ELR (cell line): ENCODE data around the gene UGT3A2.

Experiments
- DNase-seq: peaks from one replicate; pipeline ENCODE4 v3.0.0-alpha.2; 2015; ENCODE audit warnings: low read depth

UGT3A2 gene

DNA sequence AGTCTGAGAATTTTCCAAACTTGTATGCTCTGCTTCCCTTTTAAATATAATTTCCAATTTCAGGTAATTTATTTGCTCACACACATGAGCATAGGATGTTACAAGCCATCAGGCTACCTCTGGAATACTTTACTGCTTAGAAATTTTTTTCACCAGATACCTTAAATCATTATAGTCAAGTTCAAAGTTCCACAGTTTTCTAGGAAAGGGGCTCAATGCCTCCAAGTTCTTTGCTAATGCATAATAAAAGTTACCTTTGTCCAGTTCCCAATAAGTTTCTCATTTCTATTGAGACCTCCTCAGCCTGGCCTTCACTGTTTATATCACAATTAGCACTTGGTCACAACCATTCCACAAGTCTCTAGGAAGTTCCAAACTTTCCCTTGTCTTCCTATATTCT lies 59.3 kb downstream of the UGT3A2 start:
- no peak for DNase-seq

DNA sequence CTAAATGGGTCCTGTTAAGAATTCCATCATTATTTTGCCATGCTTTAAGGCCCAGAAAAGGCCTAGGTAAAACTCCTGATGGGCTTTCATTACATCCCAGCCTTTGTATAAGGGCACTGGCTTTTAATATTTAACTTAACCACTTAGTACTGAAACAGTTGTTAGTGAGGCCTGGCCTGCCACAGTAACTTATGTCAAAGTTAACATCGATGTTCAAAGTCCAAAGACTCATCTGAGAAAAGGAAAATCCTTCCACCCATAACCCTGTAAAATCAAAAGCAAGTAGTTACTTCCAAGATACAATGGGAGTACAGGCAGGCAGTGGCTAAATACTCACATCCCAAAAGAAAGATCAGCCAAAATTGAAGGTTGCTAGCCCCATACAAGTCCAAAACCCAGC lies 60.5 kb downstream of the UGT3A2 start:
- DNase-seq = no peak

DNA sequence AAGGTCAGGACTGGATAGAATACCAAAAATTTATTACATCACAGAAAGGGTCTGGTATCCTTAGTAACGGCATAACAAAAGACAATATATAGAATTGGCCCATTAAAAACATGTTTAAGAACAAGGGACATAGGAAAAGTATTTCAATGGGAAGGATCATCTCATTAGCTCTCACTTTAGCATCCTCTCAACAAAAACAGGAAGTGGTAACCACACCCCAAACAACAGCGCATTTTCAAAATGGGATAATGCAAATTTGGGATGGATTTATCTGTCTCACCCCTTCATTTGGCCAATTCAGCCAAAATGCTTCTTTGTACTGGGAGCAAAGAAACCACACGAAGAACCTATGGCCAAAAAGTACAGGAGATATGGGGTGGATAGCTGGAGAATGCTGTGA lies 65.7 kb downstream of the UGT3A2 start:
- no peak for DNase-seq

DNA sequence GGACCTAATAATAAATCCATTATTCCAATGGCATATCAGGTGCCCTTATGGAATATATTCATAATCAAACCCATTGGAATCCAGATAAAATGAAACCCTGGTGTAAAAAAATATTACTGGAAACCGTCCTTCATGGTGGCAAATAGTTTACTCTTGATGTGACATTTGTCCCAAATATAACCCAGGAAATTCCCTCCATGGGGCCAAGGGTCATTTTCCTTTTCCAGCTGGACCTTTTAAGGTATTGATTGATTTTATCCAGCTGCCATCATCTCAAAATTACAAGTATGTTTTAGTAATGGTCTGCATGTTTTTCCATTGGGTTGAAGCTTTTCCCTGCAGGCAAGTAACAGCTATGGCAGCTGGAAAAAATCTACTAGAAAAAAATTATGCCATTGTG lies 67.1 kb downstream of the UGT3A2 start:
- DNase-seq = no peak

DNA sequence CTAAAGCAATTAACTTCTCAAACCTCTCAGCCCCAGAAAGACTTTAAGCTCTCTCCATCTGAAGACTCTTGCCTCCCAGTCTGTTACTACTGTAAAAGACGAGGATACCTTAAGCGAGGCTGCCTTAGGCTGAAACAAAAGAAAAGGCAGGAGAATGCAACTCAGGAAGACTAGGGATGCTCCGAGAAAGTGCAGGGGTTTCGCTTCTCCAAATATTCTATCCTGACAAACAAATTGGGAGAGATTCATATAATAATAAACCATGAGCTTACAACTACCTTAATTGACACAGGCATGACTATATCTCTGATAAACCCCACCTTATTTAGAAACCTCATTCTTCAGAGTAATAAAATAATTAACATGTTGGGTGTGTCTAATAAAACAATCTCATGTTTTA lies 70.6 kb downstream of the UGT3A2 start:
- DNase-seq = no peak

DNA sequence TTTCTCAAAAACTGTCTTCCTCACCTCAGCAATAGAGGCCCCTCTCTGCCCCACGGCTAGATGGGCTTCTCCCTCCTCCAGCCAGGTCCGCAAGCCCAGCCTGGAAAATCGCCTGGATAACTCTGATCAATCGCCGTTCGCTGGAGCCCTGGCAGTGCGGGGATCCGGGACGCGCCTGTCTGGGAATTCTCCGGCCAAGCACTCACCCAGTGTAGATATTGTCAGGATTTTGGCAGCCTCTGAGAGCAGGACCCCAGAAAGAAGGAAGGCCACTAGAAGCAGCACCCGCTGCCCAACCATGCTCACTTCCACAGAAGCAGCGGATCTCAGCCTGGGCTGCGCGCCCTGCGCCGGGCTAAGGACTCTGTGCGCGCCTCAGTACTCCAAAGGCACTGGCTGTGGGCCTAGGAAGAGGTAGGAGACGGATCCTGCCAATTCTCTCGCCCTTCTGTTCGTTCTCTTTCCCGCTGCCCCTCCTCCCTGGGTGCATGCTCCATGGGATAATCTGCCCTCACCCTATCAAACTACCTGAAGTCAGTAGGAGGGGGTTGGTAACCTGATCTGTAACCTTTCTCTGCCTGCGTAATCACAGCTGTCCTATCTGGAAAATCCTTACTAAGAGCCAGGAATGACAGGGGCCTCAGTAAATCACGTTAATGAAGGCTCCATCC lies 75.6 kb downstream of the UGT3A2 start, which contains the start of gene UGT3A1:
UGT3A1 (minus strand) TSS at position 450 of the 671 bp plus-strand sequence; CDS start at position 300, 150 bp downstream.
- no peak for DNase-seq

DNA sequence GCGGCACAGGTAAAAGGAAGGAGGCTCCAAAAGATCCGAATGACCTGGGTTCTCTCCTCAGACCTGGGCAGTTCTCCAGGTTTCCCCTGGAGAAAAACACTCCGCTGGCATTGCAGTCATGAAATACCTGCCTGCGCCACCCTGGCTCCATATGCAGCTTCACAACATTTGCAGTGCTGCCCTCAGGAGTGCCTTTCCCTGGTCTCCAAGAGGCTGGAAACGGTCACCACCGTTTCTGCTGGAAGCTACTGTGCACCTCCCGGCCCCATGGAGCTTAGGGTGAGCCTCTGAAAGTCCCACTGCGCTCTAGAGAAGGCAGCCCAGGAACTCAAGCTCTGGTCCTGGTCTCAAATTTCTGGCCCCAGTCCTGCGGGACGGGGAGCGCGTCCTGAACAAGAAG lies 76.2 kb downstream of the UGT3A2 start:
- DNase-seq = no peak

DNA sequence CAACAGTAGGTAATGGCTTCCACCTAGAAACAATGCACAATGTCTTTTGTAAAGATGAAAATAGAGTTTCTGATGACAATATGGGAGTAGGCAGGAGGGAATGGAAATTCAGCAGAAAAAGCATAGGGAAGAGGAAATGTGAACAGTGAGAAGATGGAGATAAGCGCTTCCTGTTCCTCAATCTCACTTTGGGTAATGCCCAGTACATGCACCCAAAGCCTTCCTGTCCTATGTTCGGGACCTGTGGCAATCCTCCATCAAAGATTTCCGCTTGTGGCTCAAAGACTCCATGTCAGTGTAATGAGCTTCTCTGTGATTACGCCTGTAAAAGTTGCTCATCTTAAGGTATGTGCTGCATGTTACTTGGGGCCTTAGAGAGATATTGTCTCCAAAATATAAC lies 78.2 kb downstream of the UGT3A2 start:
- no peak for DNase-seq

DNA sequence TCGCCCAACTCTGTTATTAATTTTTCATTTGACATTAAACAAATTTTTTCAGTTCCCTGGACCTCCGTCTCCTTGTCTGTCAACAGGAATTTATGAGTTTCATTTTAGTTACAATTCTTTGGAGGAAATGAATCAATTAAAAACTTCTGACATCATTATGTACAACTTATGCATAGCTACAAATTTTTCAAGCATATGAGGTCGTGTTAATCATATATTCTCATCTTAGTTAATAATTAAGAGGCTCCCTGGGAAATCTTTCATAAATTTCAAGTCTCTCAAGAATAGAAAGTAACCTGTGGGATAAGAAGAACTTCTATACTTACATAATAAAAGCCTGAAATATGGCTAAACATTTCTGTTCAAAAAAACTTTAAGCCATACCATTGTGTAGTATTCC lies 78.9 kb downstream of the UGT3A2 start:
- DNase-seq = no peak
